Skeletal muscle tissue (tissue), 4 donors: ENCODE data around the gene JPH2. TPM values are rescaled to one million over a fixed set of nuclear protein-coding genes. Genes with fewer than 3 reads are reported as not detected.

Experiments used
- H3K27ac ChIP-seq: one replicate; pipeline ENCODE4 v1.7.0; 2013; ENCODE audit warnings: mild to moderate bottlenecking, low read depth, low read length, inconsistent platforms
- H3K27me3 ChIP-seq, 3 donors: one replicate each; pipeline ENCODE4 v1.7.0; 2013; ENCODE audit warnings: low read length in 3 of 3; ENCODE audit not compliant: control insufficient read depth in 3 of 3, insufficient read depth in 3 of 3
- H3K36me3 ChIP-seq, 3 donors: one replicate each; pipeline ENCODE4 v1.7.0; 2013; ENCODE audit warnings: low read length in 3 of 3; ENCODE audit not compliant: control insufficient read depth in 3 of 3, insufficient read depth in 3 of 3
- H3K4me1 ChIP-seq, 3 donors: one replicate each; pipeline ENCODE4 v1.7.0; 2013; ENCODE audit warnings: low read length in 3 of 3, mild to moderate bottlenecking in 3 of 3; ENCODE audit not compliant: control insufficient read depth in 3 of 3, insufficient read depth in 3 of 3
- H3K4me3 ChIP-seq, 3 donors: one replicate each; pipeline ENCODE4 v1.7.0; 2013; ENCODE audit warnings: low read length in 3 of 3
- H3K9ac ChIP-seq, 3 donors: one replicate each; pipeline ENCODE4 v1.7.0; 2013; ENCODE audit warnings: low read length in 3 of 3, mild to moderate bottlenecking in 3 of 3, moderate library complexity in 2 of 3, low read depth in 1 of 3
- H3K9me3 ChIP-seq, 3 donors: one replicate each; pipeline ENCODE4 v1.7.0; 2013; ENCODE audit warnings: low read length in 3 of 3; ENCODE audit not compliant: control insufficient read depth in 3 of 3
- total RNA-seq: library from RNA; depleted of rRNA; stranded (reverse); fragments of >200 nt; gene quantifications from one replicate; pipeline ENCODE4 v1.2.3, GENCODE V29; 2014
- donor health status: Osteomylitis.

The JPH2 gene
- total RNA-seq, 1 donor from 2014 or later, result 85.1 TPM

- Histone ChIP-seq H3K4me1 (peaks cover 67 to 85% (median 75%) of the 10 kb centered on the region in 3 donors), H3K27ac (peak overlapping the region; percentile 92), H3K27me3 (peaks cover 0 to 3% (median 0%) of the 10 kb centered on the region in 3 donors)
Measured at GRCh38 chr20:44167736-44168135, 19.3 kb downstream of the JPH2 start.

GRCh38 chr20:44166477-44166876 is 20.5 kb downstream of the JPH2 start:
- H3K27me3 ChIP-seq, result peaks cover 0 to 3% (median 0%) of the 10 kb centered on the region in 3 donors
- H3K4me3 ChIP-seq, result peak overlapping the region; percentile 33 to 57 (median 41)
- peak overlapping the region; percentile 48 to 78 (median 58) for H3K9ac ChIP-seq
- no peaks in the 10 kb centered on the region for H3K9me3 ChIP-seq
- H3K4me1 ChIP-seq, result peaks cover 57 to 80% (median 65%) of the 10 kb centered on the region in 3 donors
- peak overlapping the region; percentile 92 for H3K27ac ChIP-seq
- peaks cover 0 to 3% (median 0%) of the 10 kb centered on the region in 3 donors for H3K36me3 ChIP-seq

More at GRCh38 chr20:44167736-44168135, 19.3 kb downstream of the JPH2 start:
- no peaks in the 10 kb centered on the region for H3K9me3 ChIP-seq
- H3K36me3 ChIP-seq, result peaks cover 0 to 3% (median 0%) of the 10 kb centered on the region in 3 donors
- H3K4me3 ChIP-seq, result no peak overlapping the region
- H3K9ac ChIP-seq, result peak overlapping the region in 2 of 3 donors; percentile 48 to 58

GRCh38 chr20:44166008-44166407 is 21.0 kb downstream of the JPH2 start:
- Histone ChIP-seq H3K27ac (peak overlapping the region; percentile 92), H3K36me3 (peaks cover 0 to 6% (median 2%) of the 10 kb centered on the region in 3 donors), H3K4me1 (peaks cover 52 to 79% (median 60%) of the 10 kb centered on the region in 3 donors), H3K4me3 (peak overlapping the region; percentile 32 to 52 (median 33)), H3K9me3 (no peaks in the 10 kb centered on the region), H3K9ac (peak overlapping the region; percentile 2 to 78 (median 58)), H3K27me3 (peaks cover 0 to 3% (median 0%) of the 10 kb centered on the region in 3 donors)

- H3K9me3 ChIP-seq, result no peaks in the 10 kb centered on the region
- no peak overlapping the region for H3K9ac ChIP-seq
- H3K27me3 ChIP-seq, result peaks cover 0 to 2% (median 0%) of the 10 kb centered on the region in 3 donors
- peaks cover 27 to 62% (median 45%) of the 10 kb centered on the region in 3 donors for H3K4me1 ChIP-seq
- peaks cover 14 to 26% (median 15%) of the 10 kb centered on the region in 3 donors for H3K36me3 ChIP-seq
- no peak overlapping the region for H3K27ac ChIP-seq
- H3K4me3 ChIP-seq, result no peak overlapping the region
Measured at GRCh38 chr20:44160133-44160532, 26.9 kb downstream of the JPH2 start.

- Histone ChIP-seq H3K36me3 (peaks cover 14 to 26% (median 15%) of the 10 kb centered on the region in 3 donors), H3K4me1 (peaks cover 30 to 62% (median 46%) of the 10 kb centered on the region in 3 donors), H3K27me3 (peaks cover 0 to 2% (median 0%) of the 10 kb centered on the region in 3 donors), H3K4me3 (no peak overlapping the region), H3K9me3 (no peaks in the 10 kb centered on the region), H3K27ac (no peak overlapping the region), H3K9ac (no peak overlapping the region)
Measured at GRCh38 chr20:44159711-44160110, 27.3 kb downstream of the JPH2 start.

- Histone ChIP-seq H3K4me1 (peaks cover 35 to 62% (median 52%) of the 10 kb centered on the region in 3 donors), H3K27me3 (peaks cover 0 to 2% (median 0%) of the 10 kb centered on the region in 3 donors), H3K27ac (no peak overlapping the region), H3K9me3 (no peaks in the 10 kb centered on the region), H3K4me3 (no peak overlapping the region), H3K9ac (no peak overlapping the region), H3K36me3 (peaks cover 14 to 26% (median 15%) of the 10 kb centered on the region in 3 donors)
Measured at GRCh38 chr20:44159125-44159524, 27.9 kb downstream of the JPH2 start.

GRCh38 chr20:44157061-44157460 is 29.9 kb downstream of the JPH2 start:
- Histone ChIP-seq H3K4me1 (peaks cover 55 to 70% (median 61%) of the 10 kb centered on the region in 3 donors), H3K27me3 (peaks cover 0 to 2% (median 0%) of the 10 kb centered on the region in 3 donors), H3K4me3 (no peak overlapping the region), H3K9me3 (no peaks in the 10 kb centered on the region), H3K36me3 (peaks cover 16 to 26% (median 17%) of the 10 kb centered on the region in 3 donors), H3K9ac (no peak overlapping the region), H3K27ac (peak overlapping the region; percentile 50)

- Histone ChIP-seq H3K9ac (peak overlapping the region in 2 of 3 donors; percentile 23 to 33), H3K27me3 (no peaks in the 10 kb centered on the region), H3K4me1 (peaks cover 67 to 78% (median 75%) of the 10 kb centered on the region in 3 donors), H3K4me3 (peak overlapping the region in 2 of 3 donors; percentile 19 to 41), H3K9me3 (no peaks in the 10 kb centered on the region), H3K36me3 (peaks cover 10 to 16% (median 10%) of the 10 kb centered on the region in 3 donors), H3K27ac (peak overlapping the region; percentile 87)
Measured at GRCh38 chr20:44154521-44155001, 32.4 kb downstream of the JPH2 start.

GRCh38 chr20:44153636-44154043 is 33.3 kb downstream of the JPH2 start:
- Histone ChIP-seq H3K4me1 (peaks cover 66 to 75% (median 74%) of the 10 kb centered on the region in 3 donors), H3K27me3 (no peaks in the 10 kb centered on the region), H3K9me3 (no peaks in the 10 kb centered on the region), H3K36me3 (peaks cover 2 to 11% (median 4%) of the 10 kb centered on the region in 3 donors), H3K9ac (peak overlapping the region; percentile 3 to 58 (median 36)), H3K27ac (peak overlapping the region; percentile 87), H3K4me3 (no peak overlapping the region)
